HG02970 (cell line): ENCODE measurements around the gene APOA4.
A peak's percentile ranks its signal among the peaks of the same experiment; 100 is the strongest.
"Not testable (repeated sequence)": the region's sequence is repeated elsewhere in the genome, so short reads cannot be mapped to it uniquely, and the experiment has no call there.

Experiments used
- ATAC-seq: cut with Tn5 transposase; IDR thresholded peaks from one replicate; pipeline ENCODE4 v1.9.1; 2021; ENCODE audit warnings: mild to moderate bottlenecking, moderate library complexity, moderate number of reproducible peaks; ENCODE audit not compliant: unreplicated experiment, low FRiP score

APOA4 gene

DNA sequence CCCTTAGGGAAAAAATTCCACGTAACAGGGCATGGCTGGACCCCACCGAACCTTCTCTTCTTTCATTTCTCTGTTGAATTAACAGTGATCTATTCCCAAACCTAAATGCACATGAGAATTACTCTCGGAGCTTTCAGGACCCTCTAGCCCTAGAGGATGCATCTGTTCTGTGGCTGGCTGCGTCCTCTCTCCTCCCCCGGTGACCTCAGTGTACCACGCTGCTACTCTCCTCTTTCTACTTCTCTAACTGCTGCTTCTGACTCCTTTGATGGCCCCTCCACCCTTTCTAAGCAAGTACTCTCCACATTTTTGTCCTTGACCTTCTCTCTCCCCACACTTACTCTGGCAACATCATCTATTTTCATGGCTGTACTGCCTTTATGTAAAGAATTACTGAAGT lies 26.4 kb upstream of the APOA4 start:
- ATAC-seq: no peak

DNA sequence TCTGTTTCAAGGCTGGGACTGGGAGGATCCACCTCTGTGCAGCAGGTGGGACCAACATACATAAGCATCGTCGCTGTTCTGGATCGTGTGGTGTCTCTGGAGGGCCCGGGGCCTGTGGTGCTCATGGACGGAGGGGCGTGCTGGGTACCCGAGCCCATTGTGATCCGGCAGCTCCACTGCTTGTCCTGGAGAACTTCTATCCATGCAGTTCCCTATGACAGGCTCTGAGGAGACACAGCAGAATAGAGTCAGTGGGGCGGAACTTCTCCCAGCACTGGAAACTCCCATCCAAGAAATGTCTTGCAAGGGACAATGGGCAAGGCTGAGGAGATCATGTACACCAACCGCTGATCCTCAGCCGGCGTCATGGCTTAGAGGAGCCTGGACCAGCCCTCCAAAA lies 26.0 kb upstream of the APOA4 start:
- ATAC-seq: no peak

DNA sequence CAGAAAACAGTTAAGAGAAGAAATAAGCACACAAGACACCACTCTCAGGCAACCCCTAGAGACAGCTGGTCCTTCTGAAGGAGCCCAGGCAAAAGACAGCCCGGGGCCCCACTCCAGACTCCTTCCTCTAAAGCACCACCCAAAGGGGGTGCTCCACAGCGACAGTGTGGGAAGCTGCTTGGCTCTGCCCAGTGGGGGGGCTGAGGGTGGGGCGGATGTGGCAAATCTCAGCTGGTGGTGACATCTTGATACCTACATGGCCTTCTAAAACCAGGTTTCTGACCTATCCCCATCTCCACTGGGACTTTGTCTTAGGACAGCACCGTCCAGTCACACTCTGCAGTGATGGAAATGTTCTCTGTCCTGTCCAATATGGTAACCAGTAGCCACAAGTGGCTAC lies 24.5 kb upstream of the APOA4 start:
- no peak for ATAC-seq

DNA sequence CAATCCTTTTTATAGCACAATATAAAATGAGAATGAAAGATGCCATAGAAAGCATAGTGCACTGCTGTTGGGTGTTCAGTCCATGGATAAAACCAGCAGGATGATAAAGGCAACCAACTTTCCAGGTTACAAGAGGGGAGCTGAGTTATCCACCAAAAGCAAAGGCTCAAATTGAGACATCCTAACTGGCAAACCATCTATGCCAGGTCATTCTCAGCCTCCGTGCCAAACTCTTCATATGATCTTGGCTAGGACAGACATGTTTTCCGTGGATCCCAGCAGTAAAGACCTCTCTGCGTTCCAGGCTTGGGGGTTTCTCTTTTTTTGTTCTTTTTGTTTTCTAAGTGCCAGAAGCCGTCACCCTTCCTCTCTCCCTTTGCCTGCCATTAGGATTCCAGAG lies 21.6 kb upstream of the APOA4 start:
- no peak for ATAC-seq

DNA sequence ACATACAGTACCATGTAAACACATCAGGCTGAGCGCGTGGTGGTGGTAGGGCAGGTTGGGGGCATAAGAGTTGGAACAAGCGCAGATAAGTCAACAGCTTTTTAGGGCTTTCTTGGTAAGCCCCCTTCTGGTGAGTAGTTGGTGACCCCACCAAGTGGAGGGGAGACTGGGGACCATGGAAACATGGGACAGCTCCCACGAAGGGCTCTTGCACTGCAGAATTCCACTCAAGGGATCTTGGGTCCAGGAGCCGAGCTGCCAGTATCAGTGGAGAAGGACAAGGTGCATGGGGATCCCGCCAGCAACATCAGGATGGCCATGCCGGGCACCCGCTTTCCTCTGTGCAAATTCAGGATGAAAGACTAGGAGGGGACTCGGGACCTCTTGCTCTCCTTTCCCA lies 20.6 kb upstream of the APOA4 start:
- no peak for ATAC-seq

DNA sequence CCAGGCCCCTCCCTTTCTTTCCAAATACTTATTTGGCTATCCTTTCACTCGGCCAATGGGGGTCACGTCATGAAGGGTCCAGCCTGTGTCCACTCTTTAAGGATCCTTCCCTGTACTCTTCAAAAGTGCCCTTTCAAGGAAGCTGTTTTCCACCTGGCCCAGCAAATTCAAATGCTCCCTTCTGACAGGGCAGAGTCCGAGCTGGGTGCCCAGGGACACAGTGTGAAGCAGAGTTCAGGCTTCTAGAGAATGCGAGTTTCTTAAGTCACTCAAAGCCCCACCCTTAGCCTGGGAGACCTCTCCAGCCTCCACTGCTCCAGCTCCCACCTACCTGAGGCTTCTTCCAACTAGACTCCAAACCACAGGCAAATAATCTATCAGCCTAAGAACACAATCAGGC lies 19.8 kb upstream of the APOA4 start:
- no peak for ATAC-seq

DNA sequence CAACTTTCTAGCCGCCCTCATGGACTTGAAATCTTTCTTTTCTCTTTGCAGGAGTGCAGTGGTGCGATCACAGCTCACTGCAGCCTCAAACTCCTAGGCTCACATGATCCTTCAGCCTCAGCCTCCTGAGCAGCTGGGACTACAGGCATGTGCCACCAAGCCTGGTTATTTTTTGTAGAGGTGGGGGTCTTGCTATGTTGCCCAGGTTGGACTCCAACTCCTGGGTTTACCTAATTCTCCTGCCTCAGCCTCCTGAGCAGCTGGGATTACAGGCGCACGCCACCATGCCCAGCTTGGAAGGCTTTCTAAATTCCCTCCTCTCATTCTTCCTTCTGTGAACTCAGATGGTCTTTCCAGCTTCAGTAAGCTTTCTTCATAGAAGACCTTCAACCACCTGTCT lies 19.0 kb upstream of the APOA4 start:
- ATAC-seq: no peak

DNA sequence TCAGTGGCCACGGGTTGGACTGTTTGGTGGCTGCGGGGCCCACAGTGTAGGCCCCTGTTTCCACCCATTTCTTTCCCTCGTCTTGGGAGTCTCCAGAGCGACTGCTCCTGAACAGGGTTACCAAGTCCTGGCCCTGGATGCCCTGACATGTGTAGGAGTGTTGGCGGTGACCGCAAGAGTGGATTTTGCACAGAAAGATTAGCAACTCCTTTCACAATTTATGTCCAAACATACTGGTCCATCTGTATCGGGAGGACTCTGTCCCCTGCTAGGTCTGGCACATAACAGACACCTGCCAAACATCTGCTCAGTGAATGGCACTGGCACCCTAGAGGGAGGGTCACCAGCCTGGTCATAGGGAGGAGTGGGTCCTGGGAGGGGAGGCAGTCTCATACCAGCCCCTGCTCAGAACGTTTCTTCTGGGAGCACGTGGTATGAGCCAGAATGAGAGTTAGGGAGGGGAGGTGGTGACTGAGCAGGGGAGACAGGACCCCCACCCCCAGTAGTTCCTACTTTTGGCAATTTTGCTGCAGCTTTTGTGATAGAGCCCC lies 17.7 kb upstream of the APOA4 start:
- no peak for ATAC-seq

DNA sequence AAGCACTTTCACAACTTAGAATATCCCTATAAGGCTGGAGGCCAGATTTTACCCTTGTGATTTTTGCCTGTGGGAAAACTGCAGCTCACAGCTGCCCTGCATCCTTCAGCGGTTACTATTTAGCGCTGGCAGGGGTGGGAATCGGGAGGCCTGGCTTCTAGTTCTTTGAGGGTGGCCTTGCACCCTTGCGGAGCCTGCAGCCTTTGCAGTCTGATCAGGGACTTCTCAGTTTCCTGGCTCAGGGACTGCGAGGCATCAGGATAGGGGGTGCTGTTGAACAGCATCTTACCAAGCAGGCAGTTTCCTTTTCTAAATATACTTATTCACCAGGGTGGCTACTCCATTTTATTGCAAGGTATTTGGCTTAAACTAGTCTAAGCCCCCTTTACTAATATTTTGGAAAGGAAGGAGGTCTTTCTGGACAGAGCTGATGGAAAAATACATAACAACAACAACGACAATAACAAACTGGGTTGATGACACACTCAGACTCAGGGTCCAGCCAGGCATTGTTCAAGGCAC lies 17.2 kb upstream of the APOA4 start:
- no peak for ATAC-seq

DNA sequence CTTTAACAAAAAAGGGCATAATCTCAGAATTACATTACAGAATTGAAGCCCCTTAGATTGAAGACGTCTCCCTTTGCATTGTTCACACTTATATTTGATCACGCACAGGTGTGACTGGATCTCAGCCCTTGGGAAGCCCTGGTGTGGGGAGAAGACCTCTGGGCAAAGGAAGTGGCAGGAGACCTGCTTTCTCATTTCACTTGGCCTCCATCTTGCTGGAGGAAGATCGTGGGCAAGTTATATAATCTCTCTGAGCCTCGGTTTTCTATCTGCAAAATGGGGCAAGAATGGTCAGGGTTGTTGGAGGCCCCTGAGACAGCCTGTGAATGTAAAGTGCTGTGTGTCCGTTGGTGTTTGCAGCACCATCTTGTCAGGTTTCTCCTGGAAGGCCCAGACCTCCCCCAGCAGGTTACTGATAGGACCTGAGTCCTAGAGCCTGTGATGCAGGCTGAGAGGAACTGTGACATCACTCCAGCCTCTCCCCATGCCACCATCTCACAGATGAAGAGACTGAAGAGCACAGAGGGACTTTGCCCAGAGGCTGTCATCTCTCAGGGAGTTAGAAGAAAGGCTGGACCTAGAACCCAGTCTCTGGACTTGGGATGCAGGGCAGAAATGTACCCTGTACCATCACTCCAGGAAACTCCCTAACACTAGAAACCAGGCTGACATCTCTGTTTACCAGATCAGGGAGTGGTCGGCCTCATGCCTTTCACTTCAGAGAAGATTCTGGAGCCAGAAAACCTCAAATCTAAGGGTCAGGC lies 15.4 kb upstream of the APOA4 start:
- ATAC-seq: no peak

DNA sequence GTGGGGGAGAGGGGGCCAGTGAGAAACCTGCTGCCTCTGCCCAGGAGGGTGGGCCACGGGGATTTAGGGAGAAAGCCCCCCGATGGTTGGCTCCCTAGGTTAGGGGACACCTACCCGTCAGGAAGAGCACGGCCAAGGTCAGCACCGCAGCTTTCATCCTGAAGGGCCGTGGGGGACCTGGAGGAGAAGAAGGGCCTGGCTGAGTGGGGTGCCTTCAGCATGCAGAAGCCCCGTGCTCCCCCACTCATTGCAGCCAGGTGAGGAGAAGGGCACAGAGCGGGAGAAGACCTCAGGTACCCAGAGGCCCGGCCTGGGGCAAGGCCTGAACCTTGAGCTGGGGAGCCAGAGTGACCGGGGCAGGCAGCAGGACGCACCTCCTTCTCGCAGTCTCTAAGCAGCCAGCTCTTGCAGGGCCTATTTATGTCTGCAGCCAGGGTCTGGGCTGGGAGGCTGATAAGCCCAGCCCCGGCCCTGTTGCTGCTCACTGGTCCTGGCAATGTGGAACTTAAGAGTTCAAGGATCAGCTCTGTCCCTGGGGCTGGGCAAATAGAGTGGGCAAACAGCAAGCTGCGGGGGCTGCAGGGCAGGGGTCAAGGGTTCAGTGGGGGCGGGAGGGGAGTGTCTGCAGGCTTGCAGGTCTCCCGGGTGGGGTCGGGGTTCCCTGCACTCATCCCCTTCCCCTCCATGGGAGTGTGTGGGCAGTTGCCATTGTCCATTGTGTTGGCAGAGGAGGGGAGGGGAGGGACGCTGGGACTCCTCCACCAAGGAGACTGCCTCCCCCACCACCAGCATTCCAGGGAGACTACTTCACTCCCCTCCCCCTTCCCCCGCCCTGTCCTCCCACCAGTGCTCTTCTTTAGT lies 14.4 kb upstream of the APOA4 start, which contains the start of gene APOA1:
Gene APOA1 (minus strand): TSS at position 392 of the 861 bp plus-strand sequence. CDS start 235 bp downstream, at position 157.
- ATAC-seq: no peak

DNA sequence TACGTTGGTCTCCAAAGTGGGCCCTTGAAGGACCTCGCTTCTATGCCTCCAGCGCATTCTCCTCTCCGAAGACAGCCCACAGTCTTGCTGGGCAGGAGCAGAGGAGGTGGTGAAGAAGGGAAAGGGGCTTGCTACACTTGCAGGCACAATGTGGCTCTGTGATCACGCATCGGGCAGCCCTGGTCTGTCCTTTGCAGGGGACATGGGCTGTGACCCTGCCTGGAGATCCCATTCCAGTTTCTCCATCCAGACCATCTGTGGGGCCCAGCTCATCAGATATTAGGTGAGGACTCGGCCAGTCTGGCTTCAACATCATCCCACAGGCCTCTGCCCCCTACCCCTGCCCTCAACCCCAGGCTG lies 13.5 kb upstream of the APOA4 start:
- no peak for ATAC-seq

DNA sequence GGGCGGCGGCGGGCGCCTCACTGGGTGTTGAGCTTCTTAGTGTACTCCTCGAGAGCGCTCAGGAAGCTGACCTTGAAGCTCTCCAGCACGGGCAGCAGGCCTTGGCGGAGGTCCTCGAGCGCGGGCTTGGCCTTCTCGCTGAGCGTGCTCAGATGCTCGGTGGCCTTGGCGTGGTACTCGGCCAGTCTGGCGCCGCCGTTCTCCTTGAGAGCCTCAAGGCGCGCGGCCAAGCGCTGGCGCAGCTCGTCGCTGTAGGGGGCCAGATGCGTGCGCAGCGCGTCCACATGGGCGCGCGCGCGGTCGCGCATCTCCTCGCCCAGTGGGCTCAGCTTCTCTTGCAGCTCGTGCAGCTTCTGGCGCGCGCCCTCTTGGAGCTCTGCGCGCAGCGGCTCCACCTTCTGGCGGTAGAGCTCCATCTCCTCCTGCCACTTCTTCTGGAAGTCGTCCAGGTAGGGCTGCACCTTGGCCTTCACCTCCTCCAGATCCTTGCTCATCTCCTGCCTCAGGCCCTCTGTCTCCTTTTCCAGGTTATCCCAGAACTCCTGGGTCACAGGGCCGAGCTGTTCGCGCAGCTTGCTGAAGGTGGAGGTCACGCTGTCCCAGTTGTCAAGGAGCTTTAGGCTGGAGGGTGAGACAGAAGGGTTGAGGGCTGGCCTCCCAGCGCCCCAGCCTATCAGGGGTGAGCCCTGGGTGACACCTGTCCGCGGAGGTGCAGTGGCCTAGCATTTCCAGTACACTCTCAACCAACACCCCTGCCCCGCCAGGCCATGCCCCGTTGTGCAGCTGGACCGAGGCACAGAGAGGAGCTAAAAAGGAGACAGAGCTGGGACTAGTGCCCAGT lies 12.9 kb upstream of the APOA4 start:
- ATAC-seq: peak; percentile 59

DNA sequence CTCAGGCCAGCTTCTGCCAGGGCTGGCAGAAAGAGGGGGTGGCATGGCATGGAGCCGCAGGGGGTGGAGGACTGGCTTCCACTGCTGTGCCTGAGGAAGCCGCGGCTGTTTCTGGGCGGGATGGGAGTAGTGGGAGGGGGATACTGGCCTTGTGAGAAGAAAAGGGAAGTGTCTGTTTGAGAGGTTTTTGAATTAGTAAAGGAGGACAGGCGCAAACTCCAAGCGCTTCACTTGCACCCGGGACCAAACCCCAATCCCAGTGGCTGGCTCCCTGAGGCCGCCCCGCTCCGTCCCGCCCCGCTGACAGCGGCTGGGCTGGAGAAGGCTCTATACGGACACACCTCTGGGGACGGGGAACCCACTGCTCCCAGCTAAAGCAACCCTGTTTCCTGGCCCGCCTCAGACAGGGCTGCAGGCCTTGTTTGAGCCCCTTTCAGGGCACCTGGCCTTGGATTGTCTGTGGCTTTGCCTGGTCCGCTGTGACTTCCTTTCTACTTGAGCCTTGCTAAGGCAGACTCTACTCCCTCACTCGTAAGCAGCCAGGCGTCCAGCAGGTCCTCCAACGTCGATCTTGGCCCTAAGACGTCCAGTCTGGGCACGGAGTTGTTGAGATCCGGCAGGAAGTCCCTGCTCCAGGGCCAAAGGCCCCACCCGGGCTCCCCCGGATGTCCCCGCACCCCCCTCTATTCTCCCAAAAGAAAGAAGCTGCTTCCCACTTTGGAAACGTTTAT lies 12.1 kb upstream of the APOA4 start:
- no peak for ATAC-seq

DNA sequence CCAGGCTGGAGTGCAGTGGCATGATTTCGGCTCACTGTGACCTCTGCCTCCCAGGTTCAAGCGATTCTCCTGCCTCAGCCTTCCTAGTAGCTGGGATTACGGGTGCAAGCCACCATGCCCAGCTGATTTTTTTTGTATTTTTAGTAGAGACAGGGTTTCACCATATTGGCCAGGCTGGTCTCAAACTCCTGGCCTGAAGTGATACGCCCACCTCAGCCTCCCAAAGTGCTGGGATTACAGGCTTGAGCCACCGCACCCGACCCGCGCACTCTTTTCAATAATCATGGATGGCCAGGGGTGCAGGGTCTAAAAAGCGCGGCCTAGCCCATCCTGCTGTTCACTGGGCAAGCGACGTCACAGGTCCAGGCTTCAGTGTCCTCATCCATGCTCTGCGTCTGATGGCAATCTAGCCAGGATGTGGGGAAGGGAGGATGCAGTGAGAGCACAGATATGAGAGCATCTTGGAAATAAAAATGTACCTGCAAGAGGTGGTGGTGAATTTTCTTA lies 11.5 kb upstream of the APOA4 start:
- not testable (repeated sequence) for ATAC-seq

DNA sequence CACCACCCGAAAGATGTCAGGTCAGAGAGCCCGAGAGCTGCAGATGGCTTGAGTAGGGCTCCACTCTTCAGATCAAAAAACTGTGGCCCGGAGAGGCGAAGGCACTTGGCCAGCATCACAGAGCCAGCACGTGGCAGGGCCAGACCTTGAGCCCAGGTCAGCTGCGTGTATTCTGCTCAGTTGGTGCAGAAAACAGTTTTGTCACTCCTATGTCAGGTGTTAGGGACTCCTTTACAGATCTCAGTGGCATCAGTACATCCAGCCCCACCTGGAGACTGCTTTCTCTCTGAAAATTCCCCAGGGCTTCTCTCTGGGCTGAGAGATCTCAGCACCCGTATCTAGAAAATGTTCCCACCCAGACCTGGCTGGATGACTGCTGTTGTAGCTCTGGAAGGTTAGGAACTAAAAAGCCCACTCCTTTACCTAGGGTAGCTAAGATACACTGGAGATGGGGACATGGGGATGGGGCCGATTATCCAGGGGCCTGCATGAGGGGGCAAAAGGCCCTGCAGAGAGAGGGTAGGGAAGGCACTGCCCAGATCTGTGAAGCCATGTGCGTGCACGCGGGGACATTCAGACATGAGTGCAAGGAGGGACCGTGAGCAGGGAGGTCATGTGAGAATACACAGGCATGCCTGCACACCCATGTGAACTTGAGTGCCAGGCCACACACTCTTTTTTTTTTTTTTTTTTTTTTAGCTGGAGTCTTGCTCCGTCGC lies 10.9 kb upstream of the APOA4 start:
- no peak for ATAC-seq

DNA sequence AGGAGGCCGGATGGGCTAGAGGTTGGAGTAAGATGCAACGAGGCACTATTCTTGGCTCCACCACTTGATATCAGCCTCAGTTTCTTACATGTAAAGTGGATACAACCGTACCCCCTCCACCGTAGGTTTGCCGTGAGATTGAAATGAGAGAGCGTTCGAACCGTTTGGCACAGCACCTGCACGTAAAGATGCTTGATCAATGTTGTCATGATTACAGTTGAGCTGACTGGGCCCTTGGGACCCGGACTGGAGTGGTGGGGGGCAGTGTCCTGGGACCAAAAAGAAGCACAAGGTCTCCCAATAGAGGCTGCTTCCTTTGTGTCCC lies 10.3 kb upstream of the APOA4 start:
- ATAC-seq: no peak

DNA sequence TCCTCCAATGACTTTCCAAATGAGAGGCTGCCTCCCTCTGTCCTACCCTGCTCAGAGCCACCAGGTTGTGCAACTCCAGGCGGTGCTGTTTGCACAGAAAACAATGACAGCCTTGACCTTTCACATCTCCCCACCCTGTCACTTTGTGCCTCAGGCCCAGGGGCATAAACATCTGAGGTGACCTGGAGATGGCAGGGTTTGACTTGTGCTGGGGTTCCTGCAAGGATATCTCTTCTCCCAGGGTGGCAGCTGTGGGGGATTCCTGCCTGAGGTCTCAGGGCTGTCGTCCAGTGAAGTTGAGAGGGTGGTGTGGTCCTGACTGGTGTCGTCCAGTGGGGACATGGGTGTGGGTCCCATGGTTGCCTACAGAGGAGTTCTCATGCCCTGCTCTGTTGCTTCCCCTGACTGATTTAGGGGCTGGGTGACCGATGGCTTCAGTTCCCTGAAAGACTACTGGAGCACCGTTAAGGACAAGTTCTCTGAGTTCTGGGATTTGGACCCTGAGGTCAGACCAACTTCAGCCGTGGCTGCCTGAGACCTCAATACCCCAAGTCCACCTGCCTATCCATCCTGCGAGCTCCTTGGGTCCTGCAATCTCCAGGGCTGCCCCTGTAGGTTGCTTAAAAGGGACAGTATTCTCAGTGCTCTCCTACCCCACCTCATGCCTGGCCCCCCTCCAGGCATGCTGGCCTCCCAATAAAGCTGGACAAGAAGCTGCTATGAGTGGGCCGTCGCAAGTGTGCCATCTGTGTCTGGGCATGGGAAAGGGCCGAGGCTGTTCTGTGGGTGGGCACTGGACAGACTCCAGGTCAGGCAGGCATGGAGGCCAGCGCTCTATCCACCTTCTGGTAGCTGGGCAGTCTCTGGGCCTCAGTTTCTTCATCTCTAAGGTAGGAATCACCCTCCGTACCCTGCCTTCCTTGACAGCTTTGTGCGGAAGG lies 9.5 kb upstream of the APOA4 start:
- ATAC-seq: no peak
